Fibroblast of skin of back (primary cell): ENCODE measurements around the gene MDM1. TPM values are rescaled to one million over a fixed set of nuclear protein-coding genes. Genes with fewer than 3 reads are reported as not detected.

Experiments
- DNase-seq: peaks from one replicate; pipeline ENCODE4 v3.0.0-alpha.2; 2013
- polyA plus RNA-seq, 2 experiments: library from polyadenylated mRNA; unstranded; fragments of 120-200 nt; gene quantifications; one replicate each; pipeline ENCODE4 v1.2.1, GENCODE V29; 2013; ENCODE audit not compliant: insufficient read length in 2 of 2

MDM1 gene, protein sequence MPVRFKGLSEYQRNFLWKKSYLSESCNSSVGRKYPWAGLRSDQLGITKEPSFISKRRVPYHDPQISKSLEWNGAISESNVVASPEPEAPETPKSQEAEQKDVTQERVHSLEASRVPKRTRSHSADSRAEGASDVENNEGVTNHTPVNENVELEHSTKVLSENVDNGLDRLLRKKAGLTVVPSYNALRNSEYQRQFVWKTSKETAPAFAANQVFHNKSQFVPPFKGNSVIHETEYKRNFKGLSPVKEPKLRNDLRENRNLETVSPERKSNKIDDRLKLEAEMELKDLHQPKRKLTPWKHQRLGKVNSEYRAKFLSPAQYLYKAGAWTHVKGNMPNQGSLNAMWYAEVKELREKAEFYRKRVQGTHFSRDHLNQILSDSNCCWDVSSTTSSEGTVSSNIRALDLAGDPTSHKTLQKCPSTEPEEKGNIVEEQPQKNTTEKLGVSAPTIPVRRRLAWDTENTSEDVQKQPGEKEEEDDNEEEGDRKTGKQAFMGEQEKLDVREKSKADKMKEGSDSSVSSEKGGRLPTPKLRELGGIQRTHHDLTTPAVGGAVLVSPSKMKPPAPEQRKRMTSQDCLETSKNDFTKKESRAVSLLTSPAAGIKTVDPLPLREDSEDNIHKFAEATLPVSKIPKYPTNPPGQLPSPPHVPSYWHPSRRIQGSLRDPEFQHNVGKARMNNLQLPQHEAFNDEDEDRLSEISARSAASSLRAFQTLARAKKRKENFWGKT
- 7.4 TPM for polyA plus RNA-seq (2013, experiment 1 of 2; ENCODE audit: insufficient read length)
- 6.3 TPM for polyA plus RNA-seq (2013, experiment 2 of 2; ENCODE audit: insufficient read length)

DNA sequence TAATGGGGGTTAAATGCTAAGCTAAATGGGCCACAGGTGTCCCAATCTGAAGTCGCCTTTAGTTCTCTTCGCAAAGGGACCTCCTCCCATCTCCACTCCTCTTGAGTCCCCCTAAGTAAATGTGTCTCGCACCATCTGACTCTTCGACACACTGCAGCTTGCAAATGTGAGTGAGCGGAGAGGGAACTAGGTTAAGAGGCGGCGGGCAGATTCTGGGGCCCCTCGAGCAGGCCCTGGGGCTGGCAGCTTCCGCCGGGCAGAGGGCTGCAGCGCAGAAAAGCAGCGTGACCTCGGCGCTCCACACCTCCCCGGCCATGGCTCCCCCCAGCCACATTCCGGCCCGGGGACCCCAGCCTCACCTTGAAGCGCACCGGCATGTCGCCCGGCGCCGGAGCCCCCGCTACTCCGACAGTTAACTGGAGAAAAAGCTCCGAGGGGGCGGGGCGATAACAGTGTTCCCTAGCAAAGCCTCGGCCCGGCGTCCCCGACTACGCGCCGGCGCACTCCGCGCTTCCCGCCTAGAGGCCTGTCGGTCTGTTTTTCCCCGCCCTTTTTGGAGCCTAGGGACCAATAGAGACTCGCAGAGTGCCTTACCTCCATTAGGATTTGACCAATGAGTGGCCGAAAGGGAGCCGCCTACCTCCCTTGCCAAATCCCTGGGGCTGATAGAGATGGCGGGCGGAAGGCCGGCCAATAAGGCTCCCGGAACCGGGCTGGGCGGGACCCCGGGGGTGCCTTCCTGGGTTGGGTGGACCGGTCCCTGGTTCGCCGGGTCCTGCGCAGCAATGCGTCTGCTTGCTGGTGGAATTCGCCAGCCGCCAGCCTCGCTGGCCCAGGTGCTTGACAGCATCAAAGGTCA lies at the start of gene MDM1:
Gene MDM1 (minus strand): TSS at position 494 of the 859 bp plus-strand sequence. CDS start 117 bp downstream, at position 377.
- peak; percentile 99 for DNase-seq

DNA sequence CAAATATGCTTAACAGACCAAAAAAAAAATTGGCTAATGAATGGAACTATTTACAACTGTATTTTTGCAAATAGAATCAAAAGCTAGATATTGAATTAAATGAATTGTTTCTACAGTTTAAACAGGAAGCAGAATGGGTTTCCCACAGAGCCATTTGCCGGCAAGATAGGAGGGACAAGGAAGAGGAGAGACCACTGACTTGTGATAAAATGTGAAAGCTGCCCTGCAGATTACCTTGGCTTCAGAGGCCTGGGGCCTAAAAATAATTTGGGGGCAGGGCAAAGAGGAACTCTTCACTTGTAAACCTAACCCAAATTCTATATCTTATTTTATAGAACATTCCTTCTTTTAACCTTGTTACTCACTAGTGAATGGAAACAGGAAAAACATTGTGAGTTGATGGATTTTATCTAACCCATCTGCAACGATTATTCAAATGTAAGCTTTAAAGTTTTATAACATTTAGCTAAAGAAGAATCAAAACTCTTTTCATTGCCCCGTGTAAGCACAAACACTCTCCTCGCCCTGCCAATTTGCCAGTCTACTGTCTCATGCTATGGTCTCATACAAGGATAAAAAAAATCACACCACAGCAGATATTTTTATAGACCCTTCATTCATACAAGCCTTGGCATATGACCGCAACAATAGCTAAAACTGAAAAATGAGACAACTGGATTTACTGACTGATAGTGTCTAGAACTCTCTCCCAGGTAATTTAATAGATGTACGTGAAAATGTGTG lies 49.5 kb upstream of the MDM1 start:
- DNase-seq = no peak

DNA sequence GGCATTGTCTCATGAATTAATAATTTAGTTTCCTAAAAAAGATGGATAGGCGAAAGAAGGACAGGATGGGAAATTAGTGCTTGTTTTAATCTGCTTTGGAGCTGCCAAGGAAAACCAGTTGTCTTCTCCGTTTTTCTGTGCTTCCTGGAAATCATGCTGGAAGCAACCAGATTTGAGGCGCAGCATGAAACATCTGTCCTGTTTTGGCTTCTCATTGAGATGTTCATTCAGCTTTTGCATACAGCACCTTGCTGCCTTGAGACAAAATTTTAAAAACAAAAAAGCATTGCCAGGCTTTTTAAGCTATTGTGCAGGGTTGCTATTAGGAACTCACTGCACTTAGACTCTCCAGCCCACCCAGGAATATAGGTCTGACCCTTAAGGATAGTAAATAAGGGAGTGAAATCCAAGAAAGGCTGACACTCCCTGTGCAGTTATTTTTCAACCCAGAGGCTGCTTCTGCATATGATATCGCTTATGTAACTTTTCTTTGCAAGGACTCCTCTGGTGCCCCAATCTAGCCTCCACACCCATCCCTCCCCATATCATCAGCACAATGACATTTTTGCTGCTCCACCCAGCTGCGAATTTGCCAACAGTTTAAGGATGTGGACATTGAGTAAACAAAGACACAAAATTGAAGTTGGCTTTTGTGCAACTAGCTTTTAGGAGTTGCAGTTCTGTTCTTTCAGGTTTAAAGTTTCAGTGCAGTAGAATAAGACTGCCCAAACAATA lies 46.9 kb upstream of the MDM1 start:
- no peak for DNase-seq

DNA sequence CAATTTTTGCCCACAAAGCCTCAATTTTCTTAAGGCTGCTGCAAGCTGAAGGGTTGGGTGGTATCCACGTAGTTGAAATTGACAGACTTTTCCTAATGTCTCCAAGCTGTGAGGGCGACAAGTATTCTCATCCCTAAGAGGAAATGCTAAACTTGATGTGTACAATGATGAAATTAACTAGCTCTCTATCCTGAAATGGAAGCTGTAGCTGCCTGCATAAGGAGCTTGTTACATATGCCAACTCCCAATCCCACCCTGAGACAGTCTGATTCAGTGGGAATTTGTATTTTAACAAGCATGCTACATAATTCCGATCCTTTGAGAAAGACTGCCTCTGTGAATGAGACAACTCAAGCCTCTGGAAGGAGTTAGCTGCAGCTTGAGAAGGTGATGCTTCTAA lies 45.7 kb upstream of the MDM1 start:
- DNase-seq = no peak

DNA sequence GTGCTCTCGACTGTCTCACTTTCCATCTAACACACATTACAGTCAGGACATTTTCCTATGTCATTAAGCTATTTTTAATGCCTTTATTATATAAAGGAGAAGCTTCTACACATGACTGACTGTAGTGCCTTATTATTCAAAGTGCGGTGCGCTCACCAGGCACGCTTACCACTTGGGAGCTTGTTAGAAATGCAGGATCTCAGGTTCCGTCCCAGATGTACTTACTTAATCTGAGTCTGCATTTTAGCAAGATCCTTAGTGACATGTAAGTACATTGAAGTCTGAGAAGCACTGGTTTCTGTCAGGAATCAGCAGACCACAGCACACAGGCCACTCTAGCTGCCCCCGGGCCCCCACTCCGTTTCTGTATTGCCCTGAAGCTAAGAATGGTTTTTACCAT lies 44.7 kb upstream of the MDM1 start:
- no peak for DNase-seq

DNA sequence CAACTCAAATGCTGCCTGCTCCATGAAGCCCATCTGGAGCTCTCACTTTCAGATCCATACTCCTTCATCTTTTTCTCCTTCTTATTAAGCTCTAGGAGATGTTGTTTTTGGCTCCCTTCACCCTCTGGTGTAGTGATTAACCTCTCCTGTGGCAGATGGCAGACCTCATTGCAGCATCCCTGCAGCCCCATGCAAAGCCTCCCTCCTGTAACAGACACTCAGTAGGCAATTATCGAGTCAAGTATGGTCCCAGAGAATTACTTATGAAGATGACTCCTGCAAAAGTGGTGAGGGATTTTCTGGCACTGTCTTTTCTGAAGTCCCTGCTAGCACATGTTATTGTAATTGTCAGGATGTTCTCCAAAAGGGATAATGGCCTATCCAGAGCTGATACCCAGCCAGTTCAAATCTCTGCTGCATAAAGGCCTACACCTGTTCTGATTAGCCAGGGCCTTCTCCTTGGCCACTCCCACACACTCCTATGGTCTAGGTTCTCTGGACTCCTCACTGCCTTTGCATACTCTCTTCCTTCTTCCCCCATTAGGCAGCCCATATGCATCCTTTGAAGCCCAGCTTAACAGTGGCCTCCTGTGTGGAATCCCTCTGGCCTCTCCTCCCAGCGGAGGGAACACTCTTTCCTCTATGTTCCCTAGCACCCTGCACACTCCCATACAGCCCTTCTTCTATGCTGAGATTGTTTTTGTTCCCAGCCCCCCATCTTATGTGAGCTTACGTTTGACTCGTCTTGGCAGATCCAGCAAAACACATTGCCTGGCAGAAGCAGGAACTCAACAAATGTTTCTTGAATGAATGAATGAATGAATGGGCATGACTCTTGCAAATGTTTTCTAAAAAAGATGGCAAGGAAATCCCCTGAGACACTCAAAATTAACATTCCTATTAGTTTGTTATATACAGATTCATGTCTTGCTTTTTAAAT lies 43.9 kb upstream of the MDM1 start:
- peak; percentile 34 for DNase-seq

DNA sequence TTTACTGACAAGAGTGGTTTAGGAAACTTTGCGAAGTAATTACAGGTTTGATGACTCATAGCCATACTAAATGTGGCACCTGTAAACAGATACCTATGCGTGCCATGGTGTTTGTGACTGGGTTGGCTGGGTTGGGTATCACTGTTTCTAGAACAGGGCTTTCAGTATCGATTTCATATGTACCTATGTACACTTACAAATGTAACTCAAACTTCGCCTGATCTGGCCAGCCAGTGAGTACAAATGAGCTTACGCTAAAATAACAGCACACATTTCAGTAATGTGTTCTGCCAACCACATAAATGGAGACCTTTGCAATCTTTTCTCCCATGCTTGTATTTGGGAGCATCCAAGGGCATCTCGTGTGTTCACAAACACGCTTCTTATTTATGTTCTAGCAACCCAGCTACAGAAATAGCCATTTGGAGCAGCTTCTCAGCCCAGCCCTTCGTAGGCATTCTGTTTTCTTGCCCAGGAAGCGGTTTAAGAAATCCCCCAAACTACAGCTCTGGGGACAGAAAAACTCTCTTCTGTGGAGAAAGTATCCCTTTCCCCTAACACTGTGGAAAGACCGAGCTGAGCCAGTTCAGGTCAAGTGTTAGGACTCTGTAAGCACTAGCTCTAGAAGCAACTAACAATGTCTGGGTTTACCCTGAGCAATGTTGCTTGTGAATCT lies 42.3 kb upstream of the MDM1 start:
- DNase-seq = no peak

DNA sequence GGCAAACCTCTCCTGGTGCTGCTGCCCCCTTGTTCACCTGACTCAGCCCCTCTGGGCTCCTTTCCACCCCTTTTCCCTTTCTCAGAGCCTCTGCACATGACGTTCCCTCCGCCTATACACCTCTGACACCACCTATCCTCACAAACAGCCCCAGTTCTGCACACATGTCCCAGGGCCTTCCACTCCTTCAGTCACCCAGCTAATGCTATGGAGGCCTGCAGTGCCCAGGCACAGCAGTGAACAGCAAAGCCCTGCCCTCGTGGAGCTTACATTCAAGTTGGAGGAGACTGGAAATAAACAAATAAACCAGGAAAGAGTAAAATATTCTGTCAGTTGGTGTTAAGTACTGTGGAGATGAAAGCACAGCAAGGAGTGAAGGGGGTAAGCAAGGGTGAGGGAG lies 38.5 kb upstream of the MDM1 start:
- DNase-seq = no peak

DNA sequence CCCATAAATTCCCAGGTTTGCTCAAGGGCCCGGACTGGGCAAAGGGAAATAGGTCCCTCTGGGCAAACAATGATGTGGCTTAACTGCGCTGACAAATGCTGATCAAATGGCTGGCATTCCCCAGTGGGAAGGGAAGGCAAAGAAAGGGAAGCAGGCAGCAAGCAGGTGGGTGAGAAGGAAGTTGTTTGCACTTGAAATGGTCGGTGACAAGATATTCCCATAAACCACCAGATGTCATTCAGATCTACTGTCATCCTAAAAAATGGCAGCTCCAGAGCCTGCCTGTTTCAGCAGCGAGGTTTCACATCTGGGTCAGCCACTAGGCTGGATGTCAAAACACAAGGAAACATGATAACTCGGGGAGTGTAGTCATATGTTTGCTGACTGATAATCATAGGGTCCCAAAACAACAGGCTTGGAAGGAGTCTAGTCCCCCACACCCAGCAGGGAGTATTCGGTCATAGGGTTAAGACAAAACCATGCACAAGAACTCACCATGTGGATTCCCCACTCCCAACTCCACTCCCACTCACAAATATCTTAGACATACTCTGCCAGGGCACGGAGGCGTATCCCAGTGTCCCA lies 37.9 kb upstream of the MDM1 start:
- DNase-seq = no peak

DNA sequence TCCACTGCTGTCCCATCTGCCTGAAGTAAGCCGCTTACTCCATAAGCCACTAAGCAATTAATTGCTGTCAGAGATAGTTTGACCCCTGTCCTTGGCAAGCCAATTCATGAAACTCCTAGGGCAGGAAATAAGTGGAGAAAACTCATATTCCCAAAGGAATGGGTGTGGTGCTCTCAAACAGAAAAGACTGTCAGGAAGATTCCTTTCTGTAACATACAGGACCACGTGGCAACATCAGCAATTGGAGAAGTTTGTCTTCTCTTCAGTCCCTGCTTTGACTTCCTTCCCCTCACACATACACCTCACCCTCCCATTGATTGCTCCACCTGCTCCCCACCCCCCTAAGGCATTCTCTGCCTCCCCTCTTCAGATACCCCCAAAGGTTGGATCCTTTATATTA lies 36.2 kb upstream of the MDM1 start:
- DNase-seq = peak; percentile 73

DNA sequence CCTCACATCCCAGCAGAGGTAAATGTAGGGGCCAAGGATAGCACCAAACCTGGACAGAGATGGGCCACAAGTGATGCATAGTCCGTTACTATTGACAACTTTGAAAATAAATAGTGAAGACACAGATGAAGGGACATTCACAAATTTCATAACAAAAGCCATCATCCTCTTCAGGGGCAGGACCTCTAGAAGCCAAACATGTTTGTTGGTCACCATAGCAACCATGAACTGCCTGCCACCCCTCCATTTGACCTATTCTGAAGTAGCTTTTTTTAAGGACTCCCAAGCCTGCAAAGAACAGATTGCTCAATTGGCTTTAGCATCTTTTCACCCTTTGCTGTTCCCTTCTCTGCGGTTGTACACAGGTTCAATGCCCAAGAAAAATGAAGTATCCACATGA lies 35.7 kb upstream of the MDM1 start:
- DNase-seq = no peak

DNA sequence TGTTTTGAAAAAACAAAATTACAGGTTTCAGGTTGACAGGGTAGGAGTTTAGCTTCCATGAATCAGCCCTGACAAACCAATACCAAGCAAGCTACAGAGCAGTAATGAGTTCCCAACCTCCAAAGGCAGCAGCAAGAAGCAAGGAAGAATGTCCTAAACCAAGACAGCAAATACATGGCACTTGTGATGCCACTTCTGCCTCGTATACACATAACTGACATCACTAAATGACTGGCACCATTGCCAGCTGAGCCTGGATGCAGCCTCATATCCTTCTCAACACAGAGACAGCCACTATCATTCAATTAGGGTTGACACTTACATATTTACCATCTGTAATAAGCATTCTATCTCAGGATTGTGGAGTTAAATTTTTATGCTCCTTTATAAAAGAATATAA lies 35.0 kb upstream of the MDM1 start:
- no peak for DNase-seq

DNA sequence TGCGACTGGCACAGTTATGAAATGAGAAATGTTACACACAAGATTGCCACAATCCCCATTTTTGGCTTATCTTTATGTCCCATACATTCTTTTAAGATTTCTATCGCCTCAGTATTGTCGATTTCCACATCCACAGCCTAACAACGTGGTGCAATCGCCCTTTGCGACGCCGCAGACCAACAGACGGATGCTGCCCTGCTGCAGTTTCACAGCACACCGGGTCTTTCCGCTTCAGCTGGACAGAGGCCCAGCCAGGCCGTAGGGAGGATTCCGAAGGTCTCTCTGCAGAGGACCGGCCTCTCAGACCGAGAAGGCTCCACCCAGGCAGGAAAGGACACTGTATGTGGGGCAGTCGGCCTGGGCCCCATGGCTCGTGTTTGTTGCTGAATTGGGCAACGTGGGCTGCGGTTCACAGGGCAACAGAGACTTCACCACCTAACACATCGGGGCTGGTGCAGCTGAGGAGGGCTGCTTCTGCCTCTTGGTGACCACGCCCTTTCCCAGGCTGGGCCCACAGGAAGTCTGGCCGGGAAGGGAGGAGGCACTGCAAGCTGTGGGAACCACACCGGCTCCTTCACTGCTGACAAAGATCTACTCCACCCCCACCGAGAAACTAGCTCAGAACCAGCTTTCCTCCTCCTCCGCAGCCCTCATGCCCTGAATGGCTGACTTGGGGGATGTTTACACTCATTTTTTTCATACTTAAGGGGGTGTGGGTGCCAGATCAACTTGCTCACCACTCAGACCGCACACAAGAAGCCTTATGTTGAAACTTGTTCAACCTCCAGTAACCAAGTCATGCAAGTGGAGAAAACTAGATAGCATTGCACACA lies 32.9 kb upstream of the MDM1 start:
- peak; percentile 98 for DNase-seq

DNA sequence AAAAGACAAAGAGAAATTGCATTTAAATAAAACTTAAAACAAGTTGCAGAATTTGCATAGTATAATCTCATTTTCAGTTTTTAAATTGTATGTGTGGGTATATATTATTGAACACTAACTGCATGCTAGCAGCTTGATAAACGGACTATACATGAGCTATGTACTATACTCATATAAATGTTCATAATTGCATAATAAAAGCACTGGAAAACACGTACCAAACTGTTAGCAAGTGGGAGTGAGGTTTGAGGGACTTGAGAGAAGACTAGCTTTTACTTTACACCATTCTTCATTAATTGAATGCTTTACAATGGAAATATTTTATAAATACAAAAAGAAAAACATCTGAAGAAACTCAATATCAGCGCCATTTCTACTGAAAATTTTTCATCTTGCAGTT lies 32.2 kb upstream of the MDM1 start:
- DNase-seq = no peak

DNA sequence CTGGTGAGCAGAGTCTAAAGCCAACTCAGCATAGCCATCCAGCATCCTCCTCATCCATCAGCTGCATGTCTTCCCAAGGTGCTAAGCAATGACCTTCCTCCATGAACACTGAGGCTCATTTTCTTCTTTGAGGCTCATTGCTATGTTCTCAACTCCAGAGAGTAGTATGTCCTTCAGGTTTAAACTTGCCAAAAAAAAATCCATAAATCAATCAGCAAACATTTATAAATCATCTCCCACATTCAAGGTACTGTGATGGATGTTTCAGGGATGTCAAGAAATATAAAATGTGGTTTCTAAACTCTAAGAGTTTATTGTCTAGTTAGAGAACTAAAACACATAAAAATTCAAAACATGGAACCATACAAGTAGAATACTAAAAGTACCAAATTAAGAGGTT lies 29.8 kb upstream of the MDM1 start:
- no peak for DNase-seq

DNA sequence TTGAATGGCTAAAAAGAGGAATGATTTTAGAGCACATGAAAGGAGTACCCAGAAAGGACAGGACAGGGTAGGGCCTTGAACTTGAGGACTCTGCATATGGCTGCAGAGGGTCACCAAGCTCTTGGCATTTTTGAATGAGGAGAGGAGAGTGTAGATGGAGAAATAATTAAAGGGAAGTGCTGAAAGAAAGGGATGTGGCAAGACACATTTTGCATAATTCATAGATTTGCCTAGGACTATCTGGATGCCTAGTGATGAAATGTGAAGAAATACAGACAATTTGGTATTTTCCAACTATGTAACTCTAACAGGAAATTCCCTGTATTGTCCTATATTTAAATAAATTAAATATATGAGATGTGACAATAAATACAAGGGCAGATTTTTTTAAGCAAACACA lies 27.5 kb upstream of the MDM1 start:
- DNase-seq = no peak

DNA sequence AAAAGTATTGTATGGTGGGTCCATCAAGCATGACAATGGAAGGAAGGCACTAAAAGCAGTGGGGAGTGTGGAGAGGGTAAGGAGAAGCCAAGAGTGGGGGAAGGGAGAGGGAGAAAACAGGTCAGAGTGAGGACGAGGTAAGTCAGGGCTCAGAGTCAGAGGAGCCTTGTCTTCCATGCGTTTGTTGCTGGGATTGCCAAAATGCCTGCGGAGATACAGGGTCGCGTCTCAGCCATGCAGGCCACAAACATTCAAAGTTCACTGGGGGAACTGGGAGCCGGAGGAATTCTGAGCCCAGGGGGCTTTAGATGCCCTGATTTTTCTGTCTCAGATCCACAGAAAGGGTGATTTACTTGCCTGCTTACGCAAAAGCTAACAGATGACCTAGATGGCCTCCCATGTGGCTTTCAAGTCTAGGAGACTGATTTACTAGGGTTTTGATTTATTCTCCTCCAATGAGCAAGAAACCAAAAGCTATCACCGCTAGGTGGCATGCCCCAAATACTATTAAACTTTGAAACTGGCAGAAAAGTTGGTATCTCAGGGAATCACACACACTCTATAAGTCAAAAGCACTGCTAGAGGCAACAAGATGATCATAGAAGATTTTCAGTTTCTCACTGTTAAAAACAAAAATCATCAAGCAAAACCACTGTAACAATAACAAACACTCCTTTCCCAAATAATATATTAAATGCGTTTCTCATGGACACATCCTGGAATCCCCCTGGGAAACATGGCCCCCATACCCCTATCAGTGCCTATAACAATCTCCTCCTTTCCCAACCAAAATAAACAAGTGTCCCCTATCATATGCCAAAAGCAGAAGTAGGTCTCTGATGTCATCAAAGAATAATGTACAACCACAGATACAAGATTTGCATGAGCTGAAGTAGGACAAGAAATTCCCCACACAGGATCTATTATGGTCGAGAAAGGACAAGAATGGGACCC lies 26.6 kb upstream of the MDM1 start:
- peak; percentile 83 for DNase-seq
